ENCODE data around the gene UBA52.

DNA sequence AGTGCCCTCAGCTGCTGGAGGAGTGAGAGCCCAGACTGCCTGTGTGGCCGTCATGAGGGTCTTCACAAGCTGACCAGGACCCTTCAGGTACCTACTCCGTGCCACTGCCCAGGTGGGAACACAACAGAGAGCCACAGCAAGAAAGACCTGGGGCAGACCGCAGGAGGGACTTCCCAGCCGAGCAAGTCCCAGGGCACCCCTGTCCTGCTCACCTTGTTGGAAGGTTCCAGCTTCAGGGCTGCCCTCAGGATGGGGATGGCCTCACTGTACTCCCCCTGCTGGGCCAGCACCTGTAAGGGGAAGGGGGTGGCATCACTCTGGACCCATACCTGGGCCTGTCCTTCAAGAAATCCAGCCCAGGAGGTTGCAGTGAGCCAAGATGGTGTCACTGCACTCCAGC is 38.6 kb upstream of the UBA52 start:
- TF ChIP-seq, protein P1, sequence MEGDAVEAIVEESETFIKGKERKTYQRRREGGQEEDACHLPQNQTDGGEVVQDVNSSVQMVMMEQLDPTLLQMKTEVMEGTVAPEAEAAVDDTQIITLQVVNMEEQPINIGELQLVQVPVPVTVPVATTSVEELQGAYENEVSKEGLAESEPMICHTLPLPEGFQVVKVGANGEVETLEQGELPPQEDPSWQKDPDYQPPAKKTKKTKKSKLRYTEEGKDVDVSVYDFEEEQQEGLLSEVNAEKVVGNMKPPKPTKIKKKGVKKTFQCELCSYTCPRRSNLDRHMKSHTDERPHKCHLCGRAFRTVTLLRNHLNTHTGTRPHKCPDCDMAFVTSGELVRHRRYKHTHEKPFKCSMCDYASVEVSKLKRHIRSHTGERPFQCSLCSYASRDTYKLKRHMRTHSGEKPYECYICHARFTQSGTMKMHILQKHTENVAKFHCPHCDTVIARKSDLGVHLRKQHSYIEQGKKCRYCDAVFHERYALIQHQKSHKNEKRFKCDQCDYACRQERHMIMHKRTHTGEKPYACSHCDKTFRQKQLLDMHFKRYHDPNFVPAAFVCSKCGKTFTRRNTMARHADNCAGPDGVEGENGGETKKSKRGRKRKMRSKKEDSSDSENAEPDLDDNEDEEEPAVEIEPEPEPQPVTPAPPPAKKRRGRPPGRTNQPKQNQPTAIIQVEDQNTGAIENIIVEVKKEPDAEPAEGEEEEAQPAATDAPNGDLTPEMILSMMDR (IDR thresholded peaks at IDR 0.05) = no peak
- no peak for TF ChIP-seq EZH2 (IDR thresholded peaks at IDR 0.05; ENCODE audit: borderline replicate concordance, insufficient read depth, low read depth, low read length, poor library complexity, severe bottlenecking)

All from B cell (primary cell).